Measurements from ENCODE around the gene LPP.

LPP gene

GRCh38 chr3:188394623-188395022, 240.7 kb downstream of the LPP start:
- Histone ChIP-seq H3K27ac (ENCODE audit: low read depth, low read length) (no peak overlapping the region), H3K4me3 (ENCODE audit: low read length) (no peak overlapping the region), H3K27me3 (ENCODE audit: control insufficient read depth, low read length) (no peaks in the 10 kb centered on the region), H3K79me2 (ENCODE audit: control insufficient read depth, low read length) (peaks cover 81% of the 10 kb centered on the region), H3K4me2 (ENCODE audit: low read length) (peak overlapping the region; percentile 68; the same call in 1 of the 2 replicates), H3K9me3 (ENCODE audit: control insufficient read depth, insufficient read depth, low read length) (no peaks in the 10 kb centered on the region), H3K9me2 (replicated peaks; ENCODE audit: control insufficient read depth, low read length) (no peaks in the 10 kb centered on the region), H4K20me1 (ENCODE audit: control insufficient read depth, insufficient read depth, low read depth, low read length) (no peaks in the 10 kb centered on the region), H3F3A (ENCODE audit: control insufficient read depth, insufficient read depth) (peaks cover 5% of the 10 kb centered on the region; the same call in 1 of the 2 replicates), H3K4me1 (ENCODE audit: control insufficient read depth, low read length) (peaks cover 98% of the 10 kb centered on the region), H3K36me3 (ENCODE audit: control insufficient read depth, low read length) (peaks cover 2% of the 10 kb centered on the region; the same call in 1 of the 2 replicates)
- TF ChIP-seq EZH2phosphoT487 (IDR thresholded peaks at IDR 0.05; ENCODE audit: borderline replicate concordance, low read length) (no peak), CTCF (IDR thresholded peaks at IDR 0.05; ENCODE audit: low read depth, low read length, poor library complexity, severe bottlenecking) (no peak)

DNA sequence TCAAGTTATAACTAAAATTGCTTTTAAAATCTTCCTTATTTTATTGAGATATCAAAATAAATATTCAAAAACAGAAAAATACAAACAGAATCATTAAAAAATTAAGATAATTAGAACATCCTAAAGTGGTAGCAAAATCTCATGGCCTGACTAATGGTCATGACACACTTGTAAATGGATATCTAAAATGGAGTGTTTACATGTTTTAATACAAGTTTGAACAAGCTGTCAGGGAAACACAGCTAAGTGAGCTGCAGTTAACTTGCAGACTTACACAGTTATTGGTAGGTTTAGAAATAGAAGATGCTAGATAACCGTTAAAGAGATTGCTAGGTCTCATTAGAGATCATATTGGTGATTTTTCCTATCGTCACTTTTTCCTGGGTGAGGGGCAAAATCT, 242.3 kb downstream of the LPP start:
- peaks cover 81% of the 10 kb centered on the region for H3K79me2 ChIP-seq (ENCODE audit: control insufficient read depth, low read length)

DNA sequence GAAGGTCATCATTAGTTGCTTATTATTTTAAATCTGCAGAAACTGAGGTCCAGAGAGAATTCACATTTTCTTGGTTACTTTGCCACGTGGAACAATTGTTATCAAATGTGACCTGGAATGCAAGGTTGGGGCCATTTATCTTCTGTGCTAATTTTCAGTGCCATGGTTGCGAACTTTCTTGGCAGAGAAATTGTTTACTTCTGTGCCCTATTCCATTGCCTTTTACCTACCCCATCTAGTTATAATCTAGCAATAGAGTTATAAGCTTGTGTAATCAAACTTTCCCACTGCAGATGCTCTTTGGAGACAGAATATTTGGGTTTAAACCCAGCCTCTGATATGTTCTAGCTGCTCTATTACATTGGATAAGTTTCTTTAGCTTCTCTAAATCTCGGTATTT, 242.9 kb downstream of the LPP start:
- H3K4me2 ChIP-seq (ENCODE audit: low read length): peak overlapping the region; percentile 75

More for the DNA sequence above, 242.3 kb downstream of the LPP start:
- H3F3A ChIP-seq (ENCODE audit: control insufficient read depth, insufficient read depth): no peaks in the 10 kb centered on the region
- no peak for TF ChIP-seq EZH2phosphoT487 (IDR thresholded peaks at IDR 0.05; ENCODE audit: borderline replicate concordance, low read length)
- TF ChIP-seq CTCF (IDR thresholded peaks at IDR 0.05; ENCODE audit: low read depth, low read length, poor library complexity, severe bottlenecking): no peak
- peak overlapping the region; percentile 64 for H3K27ac ChIP-seq (ENCODE audit: low read depth, low read length)
- no peaks in the 10 kb centered on the region for H4K20me1 ChIP-seq (ENCODE audit: control insufficient read depth, insufficient read depth, low read depth, low read length)
- no peaks in the 10 kb centered on the region for H3K9me2 ChIP-seq (replicated peaks; ENCODE audit: control insufficient read depth, low read length)
- peak overlapping the region; percentile 75 for H3K4me2 ChIP-seq (ENCODE audit: low read length)
- no peaks in the 10 kb centered on the region for H3K27me3 ChIP-seq (ENCODE audit: control insufficient read depth, low read length)
- H3K36me3 ChIP-seq (ENCODE audit: control insufficient read depth, low read length): peaks cover 2% of the 10 kb centered on the region; the same call in 1 of the 2 replicates
- peak overlapping the region; percentile 62 for H3K4me3 ChIP-seq (ENCODE audit: low read length)
- H3K4me1 ChIP-seq (ENCODE audit: control insufficient read depth, low read length): peaks cover 98% of the 10 kb centered on the region
- no peaks in the 10 kb centered on the region for H3K9me3 ChIP-seq (ENCODE audit: control insufficient read depth, insufficient read depth, low read length)

More for the DNA sequence above, 242.9 kb downstream of the LPP start:
- Histone ChIP-seq H3F3A (ENCODE audit: control insufficient read depth, insufficient read depth) (no peaks in the 10 kb centered on the region), H3K36me3 (ENCODE audit: control insufficient read depth, low read length) (peaks cover 5% of the 10 kb centered on the region), H3K4me3 (ENCODE audit: low read length) (peak overlapping the region; percentile 62), H3K79me2 (ENCODE audit: control insufficient read depth, low read length) (peaks cover 81% of the 10 kb centered on the region), H3K4me1 (ENCODE audit: control insufficient read depth, low read length) (peaks cover 98% of the 10 kb centered on the region), H3K9me2 (replicated peaks; ENCODE audit: control insufficient read depth, low read length) (no peaks in the 10 kb centered on the region), H3K9me3 (ENCODE audit: control insufficient read depth, insufficient read depth, low read length) (no peaks in the 10 kb centered on the region), H4K20me1 (ENCODE audit: control insufficient read depth, insufficient read depth, low read depth, low read length) (no peaks in the 10 kb centered on the region), H3K27me3 (ENCODE audit: control insufficient read depth, low read length) (no peaks in the 10 kb centered on the region), H3K27ac (ENCODE audit: low read depth, low read length) (peak overlapping the region; percentile 64)
- TF ChIP-seq CTCF (IDR thresholded peaks at IDR 0.05; ENCODE audit: low read depth, low read length, poor library complexity, severe bottlenecking) (no peak), EZH2phosphoT487 (IDR thresholded peaks at IDR 0.05; ENCODE audit: borderline replicate concordance, low read length) (no peak)
